Urinary bladder (tissue), 4 donors: ENCODE results near the gene CEMIP2. TPM values are rescaled to one million over a fixed set of nuclear protein-coding genes. Genes with fewer than 3 reads are reported as not detected.
A peak's percentile ranks its signal among the peaks of the same experiment; 100 is the strongest.
"Not testable (repeated sequence)": the region's sequence is repeated elsewhere in the genome, so short reads cannot be mapped to it uniquely, and the experiment has no call there.

Source experiments
- DNase-seq: peaks from one replicate; pipeline ENCODE4 v3.0.0-alpha.2; 2015; ENCODE audit errors: extremely low spot score
- H3K27ac ChIP-seq: one replicate; pipeline ENCODE4 v1.5.1; 2013; ENCODE audit warnings: low read depth, mild to moderate bottlenecking, moderate library complexity
- H3K36me3 ChIP-seq: one replicate; pipeline ENCODE4 v1.6.1; 2013; ENCODE audit warnings: mild to moderate bottlenecking, moderate library complexity; ENCODE audit not compliant: insufficient read depth
- H3K4me1 ChIP-seq: one replicate; pipeline ENCODE4 v1.6.1; 2013; ENCODE audit warnings: mild to moderate bottlenecking, moderate library complexity; ENCODE audit not compliant: insufficient read depth
- H3K4me3 ChIP-seq: one replicate; pipeline ENCODE4 v1.5.1; 2013; ENCODE audit warnings: low read depth, low read length
- WGBS: extraction: QIAGEN DNeasy Blood & Tissue Kit; methylation state at CpG from one replicate; pipeline ENCODE4 v1.1.7; 2013; 5-methylcytosine and 5-hydroxymethylcytosine counted together
- polyA plus RNA-seq: library from polyadenylated mRNA; stranded (reverse); fragments of 200-250 nt; gene quantifications from one replicate; pipeline ENCODE4 v1.2.3, GENCODE V29; 2013
- total RNA-seq: library from RNA; depleted of rRNA; stranded (reverse); fragments of >200 nt; gene quantifications from one replicate; pipeline ENCODE4 v1.2.3, GENCODE V29; 2014
- donor health status: healthy with polysubstance abuse.
- donor health status: healthy.

Gene CEMIP2, protein sequence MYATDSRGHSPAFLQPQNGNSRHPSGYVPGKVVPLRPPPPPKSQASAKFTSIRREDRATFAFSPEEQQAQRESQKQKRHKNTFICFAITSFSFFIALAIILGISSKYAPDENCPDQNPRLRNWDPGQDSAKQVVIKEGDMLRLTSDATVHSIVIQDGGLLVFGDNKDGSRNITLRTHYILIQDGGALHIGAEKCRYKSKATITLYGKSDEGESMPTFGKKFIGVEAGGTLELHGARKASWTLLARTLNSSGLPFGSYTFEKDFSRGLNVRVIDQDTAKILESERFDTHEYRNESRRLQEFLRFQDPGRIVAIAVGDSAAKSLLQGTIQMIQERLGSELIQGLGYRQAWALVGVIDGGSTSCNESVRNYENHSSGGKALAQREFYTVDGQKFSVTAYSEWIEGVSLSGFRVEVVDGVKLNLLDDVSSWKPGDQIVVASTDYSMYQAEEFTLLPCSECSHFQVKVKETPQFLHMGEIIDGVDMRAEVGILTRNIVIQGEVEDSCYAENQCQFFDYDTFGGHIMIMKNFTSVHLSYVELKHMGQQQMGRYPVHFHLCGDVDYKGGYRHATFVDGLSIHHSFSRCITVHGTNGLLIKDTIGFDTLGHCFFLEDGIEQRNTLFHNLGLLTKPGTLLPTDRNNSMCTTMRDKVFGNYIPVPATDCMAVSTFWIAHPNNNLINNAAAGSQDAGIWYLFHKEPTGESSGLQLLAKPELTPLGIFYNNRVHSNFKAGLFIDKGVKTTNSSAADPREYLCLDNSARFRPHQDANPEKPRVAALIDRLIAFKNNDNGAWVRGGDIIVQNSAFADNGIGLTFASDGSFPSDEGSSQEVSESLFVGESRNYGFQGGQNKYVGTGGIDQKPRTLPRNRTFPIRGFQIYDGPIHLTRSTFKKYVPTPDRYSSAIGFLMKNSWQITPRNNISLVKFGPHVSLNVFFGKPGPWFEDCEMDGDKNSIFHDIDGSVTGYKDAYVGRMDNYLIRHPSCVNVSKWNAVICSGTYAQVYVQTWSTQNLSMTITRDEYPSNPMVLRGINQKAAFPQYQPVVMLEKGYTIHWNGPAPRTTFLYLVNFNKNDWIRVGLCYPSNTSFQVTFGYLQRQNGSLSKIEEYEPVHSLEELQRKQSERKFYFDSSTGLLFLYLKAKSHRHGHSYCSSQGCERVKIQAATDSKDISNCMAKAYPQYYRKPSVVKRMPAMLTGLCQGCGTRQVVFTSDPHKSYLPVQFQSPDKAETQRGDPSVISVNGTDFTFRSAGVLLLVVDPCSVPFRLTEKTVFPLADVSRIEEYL (N-terminal part only)
- total RNA-seq (62.5 TPM), polyA plus RNA-seq (17.5 TPM)

- no peaks in the 10 kb centered on the region for H3K36me3 ChIP-seq
- peak within 1 kb of the TSS; percentile 73 for H3K4me3 ChIP-seq
- peak within 1 kb of the TSS; percentile 97 for H3K27ac ChIP-seq
- WGBS = under 1% methylated on average over 85 of the region's 86 CpGs
- DNase-seq = peak; percentile 80
- H3K4me1 ChIP-seq = no peaks in the 10 kb centered on the region
These were observed at the start of gene CEMIP2 for GRCh38 chr9:71768388-71769174. TSS of gene CEMIP2 (minus strand) at chr9:71768513. CDS start at chr9:71750373, 18,140 bp downstream.

DNA sequence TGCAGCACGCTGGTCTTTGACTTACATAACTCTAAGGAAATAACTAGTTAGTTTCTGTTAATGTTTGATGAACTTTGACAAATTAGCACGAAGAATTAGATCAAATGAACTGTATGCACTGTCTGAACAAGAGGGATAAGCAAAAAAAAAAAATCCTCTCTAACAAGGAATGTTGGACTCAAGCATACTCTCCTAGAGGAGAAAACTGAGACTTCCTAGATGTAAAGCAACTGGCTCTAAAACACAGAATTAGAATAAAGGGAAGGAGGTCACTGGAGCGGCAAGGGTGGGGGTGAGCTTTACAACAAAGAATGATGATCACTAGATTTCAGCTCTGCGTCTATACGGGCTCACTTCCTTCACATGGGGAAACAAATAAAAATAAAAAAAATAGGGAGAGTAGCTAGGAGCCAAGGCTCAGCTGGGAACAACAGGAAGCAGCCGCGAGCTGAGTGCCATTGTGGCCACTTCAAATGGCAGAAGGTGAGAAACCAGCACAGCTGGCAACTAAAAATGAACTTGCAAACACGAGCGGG is 48.7 kb upstream of the CEMIP2 start:
- Histone ChIP-seq H3K27ac (no peak overlapping the region), H3K36me3 (no peaks in the 10 kb centered on the region), H3K4me1 (no peaks in the 10 kb centered on the region), H3K4me3 (no peak overlapping the region)
- DNase-seq = no peak
- WGBS = 61% methylated on average over 9 of the region's 9 CpGs

DNA sequence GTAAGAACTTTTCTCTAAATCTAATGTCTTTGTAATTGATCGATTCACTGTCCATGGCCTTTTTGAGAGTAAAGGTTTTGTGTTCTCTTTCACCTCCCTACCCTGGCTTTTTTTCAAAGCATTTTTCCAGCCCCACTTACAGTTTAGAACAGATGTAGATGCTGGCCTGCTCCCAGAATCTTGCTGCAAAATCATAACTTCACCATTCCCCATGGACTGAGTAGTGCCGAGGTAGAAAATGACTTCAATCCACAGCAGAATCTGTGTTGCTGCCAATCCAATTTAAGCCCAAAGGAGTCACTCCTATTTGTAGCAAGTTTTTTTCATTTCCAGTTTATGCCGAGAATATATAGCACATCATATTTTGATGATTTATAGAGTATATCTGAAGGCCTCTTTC is 46.5 kb upstream of the CEMIP2 start:
- Histone ChIP-seq H3K4me1 (no peaks in the 10 kb centered on the region), H3K36me3 (no peaks in the 10 kb centered on the region), H3K4me3 (no peak overlapping the region), H3K27ac (no peak overlapping the region)
- WGBS = 62% methylated on average over 3 of the region's 3 CpGs
- DNase-seq = no peak

DNA sequence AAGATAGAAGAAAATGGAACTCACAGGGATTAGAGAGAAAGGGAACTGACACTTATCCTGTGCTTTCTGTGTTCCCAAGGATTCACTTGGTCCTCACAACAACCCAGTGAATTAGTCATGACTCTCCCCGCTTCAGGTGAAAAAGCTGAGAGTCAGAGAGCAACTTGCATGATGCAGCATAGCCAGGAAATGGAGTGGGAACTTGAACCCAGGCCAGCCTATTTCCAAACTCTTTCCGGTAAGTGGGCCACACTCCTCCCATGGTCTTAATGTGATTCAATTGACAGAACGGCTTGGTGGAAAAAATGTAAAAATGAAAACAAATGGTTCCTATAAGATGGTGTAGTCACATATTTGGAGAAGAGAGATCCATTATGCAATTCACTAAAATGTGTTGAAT is 45.9 kb upstream of the CEMIP2 start:
- Histone ChIP-seq H3K4me3 (no peak overlapping the region), H3K27ac (no peak overlapping the region), H3K4me1 (no peaks in the 10 kb centered on the region), H3K36me3 (no peaks in the 10 kb centered on the region)
- WGBS = 79% methylated on average over 3 of the region's 3 CpGs
- DNase-seq = no peak

DNA sequence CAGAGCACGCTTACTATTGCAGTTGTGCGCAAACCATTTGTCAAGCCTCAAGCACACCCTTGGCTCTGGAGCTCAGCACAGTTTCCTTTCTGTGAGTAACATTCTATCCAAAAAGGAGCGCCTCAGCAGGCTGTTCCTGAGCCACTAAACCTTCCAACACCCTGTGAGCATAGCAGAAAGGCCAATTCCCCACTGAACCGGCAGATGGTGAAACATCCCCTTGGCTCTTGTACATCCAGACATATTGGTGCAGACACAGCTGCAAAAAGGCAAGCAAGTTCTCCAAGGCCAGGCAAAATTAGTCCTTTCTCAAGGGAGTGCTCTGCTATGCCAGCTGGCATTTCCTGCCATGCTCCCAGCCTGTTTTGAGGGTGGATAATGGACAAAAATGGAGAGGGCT is 44.1 kb upstream of the CEMIP2 start:
- DNase-seq = no peak
- Histone ChIP-seq H3K4me1 (no peaks in the 10 kb centered on the region), H3K27ac (no peak overlapping the region), H3K36me3 (no peaks in the 10 kb centered on the region), H3K4me3 (no peak overlapping the region)
- WGBS = 71% methylated on average over 4 of the region's 4 CpGs

GRCh38 chr9:71808068-71808467 is 39.8 kb upstream of the CEMIP2 start:
- 72% methylated on average over 2 of the region's 2 CpGs for WGBS
- no peaks in the 10 kb centered on the region for H3K36me3 ChIP-seq
- DNase-seq = no peak

GRCh38 chr9:71806901-71807307 is 38.6 kb upstream of the CEMIP2 start:
- no peak overlapping the region for H3K27ac ChIP-seq
- WGBS = 25% methylated on average over 1 of the region's 1 CpG
- no peaks in the 10 kb centered on the region for H3K4me1 ChIP-seq
- no peak overlapping the region for H3K4me3 ChIP-seq
- DNase-seq = peak; percentile 14
- no peaks in the 10 kb centered on the region for H3K36me3 ChIP-seq

More at GRCh38 chr9:71808068-71808467, 39.8 kb upstream of the CEMIP2 start:
- no peak overlapping the region for H3K27ac ChIP-seq
- no peak overlapping the region for H3K4me3 ChIP-seq
- H3K4me1 ChIP-seq = no peaks in the 10 kb centered on the region

DNA sequence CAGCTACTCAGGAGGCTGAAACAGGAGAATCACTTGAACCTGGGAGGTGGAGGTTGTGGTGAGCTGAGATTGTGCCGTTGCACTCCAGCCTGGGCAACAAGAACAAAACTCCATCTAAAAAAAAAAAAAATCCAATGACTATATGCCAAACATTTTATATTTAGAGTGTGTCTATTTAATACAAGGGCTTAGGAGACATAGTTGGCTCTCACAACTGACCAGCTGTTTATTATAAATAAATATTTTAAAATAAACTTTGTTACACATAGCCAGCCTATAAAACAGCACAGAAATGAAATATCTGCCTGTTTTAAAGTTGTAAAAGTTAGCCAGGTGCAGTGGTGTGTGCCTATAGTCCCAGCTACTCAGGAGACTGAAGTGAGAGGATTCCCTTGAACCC is 36.8 kb upstream of the CEMIP2 start:
- not testable (repeated sequence) for H3K4me3 ChIP-seq, DNase-seq, H3K27ac ChIP-seq, H3K4me1 ChIP-seq, H3K36me3 ChIP-seq
- 24% methylated on average over 1 of the region's 1 CpG for WGBS

DNA sequence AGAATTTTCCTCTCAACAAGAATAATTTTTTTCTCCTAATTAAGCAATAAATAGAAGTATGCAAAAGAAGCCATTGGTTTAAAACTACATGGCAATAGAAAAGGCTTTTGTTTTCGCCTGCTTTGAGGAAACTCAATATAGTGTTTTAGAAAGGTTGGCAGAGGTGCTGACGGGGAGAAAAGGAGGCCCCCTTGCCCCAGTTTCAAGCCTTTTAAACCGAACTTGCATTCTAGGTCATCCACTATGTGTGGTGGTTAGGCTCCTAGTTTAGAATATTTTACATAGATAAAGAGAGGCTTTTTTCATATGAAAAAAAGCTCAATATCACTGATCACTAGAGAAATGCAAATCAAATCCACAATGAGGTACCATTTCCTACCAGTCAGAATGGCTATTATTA is 33.5 kb upstream of the CEMIP2 start:
- Histone ChIP-seq H3K27ac (no peak overlapping the region), H3K36me3 (no peaks in the 10 kb centered on the region), H3K4me3 (no peak overlapping the region), H3K4me1 (no peaks in the 10 kb centered on the region)
- DNase-seq = no peak
- WGBS = 87% methylated on average over 3 of the region's 3 CpGs

DNA sequence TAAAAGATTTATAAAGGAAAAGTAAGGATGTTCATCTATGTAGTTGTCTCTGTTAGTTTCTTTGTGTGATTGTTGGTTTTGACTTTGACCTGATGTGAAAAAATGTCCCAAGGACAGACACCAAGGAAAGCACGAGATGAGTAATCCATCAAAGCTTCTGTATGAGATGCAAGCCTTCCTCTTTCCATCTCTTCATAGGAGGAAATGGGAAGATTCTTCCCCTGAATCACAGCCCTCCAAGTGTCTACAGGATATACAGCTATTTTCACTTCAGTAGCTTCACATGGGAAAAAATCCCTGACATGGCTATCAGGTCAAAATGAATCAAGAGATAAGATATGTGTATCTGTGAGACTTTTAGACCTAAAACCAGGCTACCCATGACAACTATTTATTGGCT is 29.0 kb upstream of the CEMIP2 start:
- DNase-seq = no peak
- WGBS = 75% methylated on average over 1 of the region's 1 CpG

DNA sequence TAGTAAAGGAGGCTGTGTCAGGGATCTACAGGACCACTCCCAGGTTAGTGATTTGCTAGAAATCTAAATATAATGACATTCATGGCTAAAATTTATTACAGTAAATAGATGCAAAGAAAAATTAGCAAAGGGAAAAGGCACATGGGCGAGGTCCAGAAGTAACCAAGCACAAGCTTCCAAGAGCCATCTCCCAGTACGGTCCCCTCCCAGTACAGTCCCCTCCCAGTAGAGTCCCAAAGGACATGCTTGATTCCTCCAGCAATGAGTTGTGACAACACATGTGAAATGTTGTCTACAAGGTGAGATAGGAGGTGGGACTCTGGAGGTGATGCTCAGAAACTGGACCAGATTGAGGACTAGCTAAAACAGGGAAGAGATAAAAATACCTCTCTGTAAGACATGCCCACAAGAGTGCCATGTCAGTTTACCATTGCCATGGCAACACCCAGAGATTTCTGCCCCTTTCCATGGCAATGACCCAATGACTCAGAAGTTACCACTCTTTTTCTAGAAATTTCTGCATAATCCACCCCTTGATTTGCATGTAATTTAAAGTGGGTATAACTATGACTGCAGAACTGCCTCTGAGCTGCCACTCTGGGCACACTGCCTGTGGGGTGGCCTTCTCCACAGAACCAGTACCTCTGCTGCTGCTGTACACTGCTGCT is 27.9 kb upstream of the CEMIP2 start:
- 93% methylated on average over 2 of the region's 2 CpGs for WGBS
- no peaks in the 10 kb centered on the region for H3K36me3 ChIP-seq
- DNase-seq = no peak
- H3K4me3 ChIP-seq = no peak overlapping the region
- no peaks in the 10 kb centered on the region for H3K4me1 ChIP-seq
- H3K27ac ChIP-seq = no peak overlapping the region

More for the DNA sequence above, 29.0 kb upstream of the CEMIP2 start:
- no peaks in the 10 kb centered on the region for H3K4me1 ChIP-seq
- H3K4me3 ChIP-seq = no peak overlapping the region
- H3K36me3 ChIP-seq = no peaks in the 10 kb centered on the region
- no peak overlapping the region for H3K27ac ChIP-seq

DNA sequence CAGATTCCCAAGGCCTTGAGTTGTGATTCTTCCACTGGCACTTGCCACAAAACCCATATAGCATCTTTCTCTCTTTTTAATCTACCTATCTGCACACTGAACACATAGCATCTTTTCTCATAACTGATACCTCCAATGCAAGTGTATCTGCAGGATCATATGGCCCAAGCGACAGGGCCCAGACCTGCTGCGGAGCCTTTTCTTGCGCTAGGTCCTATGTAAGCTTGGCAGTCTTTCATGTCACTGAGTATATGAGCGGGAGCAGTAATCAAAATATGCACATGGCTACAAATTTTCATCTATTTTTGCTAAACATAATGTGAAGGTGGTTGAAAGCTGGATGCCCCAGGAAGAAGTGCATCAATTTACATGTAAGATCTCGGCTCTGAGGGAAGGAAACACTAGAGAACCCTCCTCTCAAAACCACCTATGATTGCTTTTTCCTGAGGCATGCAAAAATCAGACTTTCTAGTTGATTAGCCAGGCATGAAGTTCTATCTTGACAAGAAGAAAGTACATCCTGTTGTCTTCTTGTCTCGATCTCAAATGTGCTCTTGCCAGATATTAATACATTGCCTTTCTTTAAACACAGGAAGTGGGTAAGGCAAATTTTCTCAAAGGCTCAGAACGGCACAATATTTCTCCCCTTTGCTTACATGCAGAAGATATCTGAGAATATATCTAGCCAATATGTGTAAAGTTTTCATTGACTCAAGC is 26.9 kb upstream of the CEMIP2 start:
- Histone ChIP-seq H3K36me3 (no peaks in the 10 kb centered on the region), H3K27ac (no peak overlapping the region), H3K4me3 (no peak overlapping the region), H3K4me1 (no peaks in the 10 kb centered on the region)
- no peak for DNase-seq
- WGBS = 78% methylated on average over 7 of the region's 7 CpGs
